GM03348 (cell line): Measurements from ENCODE around the gene CMSS1.
"Not testable (repeated sequence)": the region's sequence is repeated elsewhere in the genome, so short reads cannot be mapped to it uniquely, and the experiment has no call there.

Source experiments
- DNase-seq: peaks from one replicate; pipeline ENCODE4 v3.0.0; 2012; ENCODE audit warnings: low spot score

CMSS1 gene

GRCh38 chr3:100228247-100228646 lies 410.6 kb downstream of the CMSS1 start:
- no peak for DNase-seq

GRCh38 chr3:100229188-100229587 lies 411.5 kb downstream of the CMSS1 start:
- not testable (repeated sequence) for DNase-seq

GRCh38 chr3:100230710-100231109 lies 413.0 kb downstream of the CMSS1 start:
- no peak for DNase-seq
